Kidney (tissue), 14 donors: ENCODE data around the gene MDFI. TPM values are rescaled to one million over a fixed set of nuclear protein-coding genes. Genes with fewer than 3 reads are reported as not detected.

Experiments
- DNase-seq, 5 donors: peaks; one replicate each; pipeline ENCODE4 v3.0.0-alpha.2; 2013 to 2020
- FAIRE-seq: peaks from 2 replicates; lab custom pipeline; 2012; peaks lifted over from hg19 to GRCh38; lab: Jason Lieb, UNC
- H3K27ac ChIP-seq, 2 donors: one replicate each; pipeline ENCODE4 v1.7.0; 2013; ENCODE audit warnings: low read depth in 2 of 2, low read length in 2 of 2, inconsistent platforms in 1 of 2
- H3K27me3 ChIP-seq: one replicate; pipeline ENCODE4 v1.7.1; 2013; ENCODE audit warnings: low read length, inconsistent platforms; ENCODE audit not compliant: control insufficient read depth, insufficient read depth
- H3K36me3 ChIP-seq, 3 donors: one replicate each; pipeline versions ENCODE4 v1.7.0 to v1.7.1; 2013; ENCODE audit warnings: low read length in 3 of 3, control low read depth in 1 of 3, inconsistent platforms in 1 of 3; ENCODE audit not compliant: insufficient read depth in 3 of 3, control insufficient read depth in 2 of 3
- H3K4me1 ChIP-seq, 3 donors: one replicate each; pipeline versions ENCODE4 v1.7.0 to v1.7.1; 2013; ENCODE audit warnings: low read length in 3 of 3, inconsistent platforms in 1 of 3, low read depth in 1 of 3; ENCODE audit not compliant: control insufficient read depth in 2 of 3, insufficient read depth in 2 of 3
- H3K4me3 ChIP-seq, 3 donors: one replicate each; pipeline versions ENCODE4 v1.7.0 to v1.8.1; 2013; ENCODE audit warnings: low read length in 3 of 3, control low read depth in 1 of 3, inconsistent platforms in 1 of 3
- H3K9ac ChIP-seq, 3 donors: one replicate each; pipeline versions ENCODE4 v1.7.0 to v1.7.1; 2013; ENCODE audit warnings: low read length in 3 of 3, control low read depth in 1 of 3, inconsistent platforms in 1 of 3
- H3K9me3 ChIP-seq, 3 donors: one replicate each; pipeline versions ENCODE4 v1.7.0 to v1.7.1; 2013; ENCODE audit warnings: low read length in 3 of 3, control low read depth in 1 of 3, inconsistent platforms in 1 of 3; ENCODE audit not compliant: control insufficient read depth in 2 of 3, insufficient read depth in 1 of 3
- intact Hi-C: fragments of 100-400 bp; cut with DNase I; formaldehyde crosslinking; loops from one replicate; pipeline ENCODE4 v1.11.1; 2022
- polyA plus RNA-seq: library from polyadenylated mRNA; stranded (reverse); fragments of 350-450 nt; fragmentation: Illumina TruSeq; extraction: RNeasy Lipid Tissue Mini Kit (QIAGEN cat#74804); gene quantifications from one replicate; pipeline ENCODE4 v1.2.3, GENCODE V29; 2014; ENCODE audit warnings: low read depth, low replicate concordance; ENCODE audit not compliant: insufficient read depth
- total RNA-seq: library from RNA; stranded (reverse); fragmentation: NEBNext Ultra II Directional; extraction: Animal tissue kit (Norgen Biotek cat#: 25700); gene quantifications from one replicate; pipeline ENCODE4 v1.2.1, GENCODE V29; 2021
- TF ChIP-seq, protein P1 (sequence below): IDR thresholded peaks from 3 replicates; pipeline ENCODE4 v1.5.1; 2012; ENCODE audit warnings: mild to moderate bottlenecking, moderate library complexity, borderline replicate concordance; ENCODE audit not compliant: insufficient read depth; ENCODE audit errors: extremely low read depth
- donor health status: control.
- donor health status: control.
- donor health status: control.
- donor health status: control.
- donor health status: control.
- donor health status: DM: yes; HTN: yes; CAD: no.
- donor health status: Normal renal cell carcinoma (clear cell type).

The MDFI gene
- total and polyA plus RNA-seq, 2 donors from 2014 or later, result 2.3 to 16.9 TPM

DNA sequence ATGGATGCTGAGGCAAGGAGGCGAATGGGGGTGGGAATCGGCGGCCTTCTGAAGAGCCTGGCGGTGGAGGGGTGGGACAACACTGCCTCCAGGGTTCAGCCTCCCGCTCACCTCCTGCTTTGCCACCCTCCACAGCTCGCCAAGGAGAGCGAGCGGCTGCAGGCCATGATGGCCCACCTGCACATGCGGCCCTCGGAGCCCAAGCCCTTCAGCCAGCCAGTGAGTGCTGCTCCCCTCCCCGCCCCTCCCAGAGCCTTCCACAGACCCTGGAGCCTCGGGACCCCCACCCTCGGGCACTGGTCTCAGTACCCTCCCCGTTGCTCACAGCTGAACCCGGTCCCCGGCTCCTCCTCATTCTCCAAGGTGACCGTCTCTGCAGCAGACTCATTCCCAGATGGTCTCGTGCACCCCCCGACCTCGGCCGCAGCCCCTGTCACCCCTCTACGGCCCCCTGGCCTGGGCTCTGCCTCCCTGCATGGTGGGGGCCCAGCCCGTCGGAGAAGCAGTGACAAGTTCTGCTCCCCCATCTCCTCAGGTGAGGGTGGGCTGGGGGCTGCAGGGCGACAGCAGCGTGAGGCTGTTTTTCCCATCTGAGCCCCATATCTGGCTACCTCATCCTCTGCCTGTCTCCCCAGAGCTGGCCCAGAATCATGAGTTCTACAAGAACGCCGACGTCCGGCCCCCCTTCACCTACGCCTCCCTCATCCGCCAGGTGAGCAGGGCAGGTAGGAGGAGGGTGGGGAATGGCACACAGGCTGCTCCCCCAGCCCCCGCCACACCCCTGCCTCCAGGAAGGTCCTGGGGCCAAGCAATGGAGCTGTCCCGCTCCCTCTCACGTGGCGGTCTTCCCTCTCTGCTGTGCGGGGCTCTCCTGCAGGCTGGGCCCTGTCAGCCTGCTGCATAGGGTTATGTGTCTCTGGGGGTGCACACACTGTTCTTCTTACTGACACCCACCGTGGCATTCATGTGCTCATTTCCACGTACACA is 48.3 kb upstream of the MDFI start:
- Histone ChIP-seq H3K4me3 (no peak overlapping the region), H3K27me3 (no peaks in the 10 kb centered on the region), H3K9me3 (no peaks in the 10 kb centered on the region), H3K27ac (no peak overlapping the region), H3K4me1 (no peaks in the 10 kb centered on the region), H3K36me3 (peaks cover 4 to 15% (median 13%) of the 10 kb centered on the region in 3 donors), H3K9ac (no peak overlapping the region)
- intact Hi-C loops, result loop anchor here (10.0 kb wide), 1 partner anchor 125 kb away; no protein-coding TSS in a partner anchor
- TF ChIP-seq, protein P1, sequence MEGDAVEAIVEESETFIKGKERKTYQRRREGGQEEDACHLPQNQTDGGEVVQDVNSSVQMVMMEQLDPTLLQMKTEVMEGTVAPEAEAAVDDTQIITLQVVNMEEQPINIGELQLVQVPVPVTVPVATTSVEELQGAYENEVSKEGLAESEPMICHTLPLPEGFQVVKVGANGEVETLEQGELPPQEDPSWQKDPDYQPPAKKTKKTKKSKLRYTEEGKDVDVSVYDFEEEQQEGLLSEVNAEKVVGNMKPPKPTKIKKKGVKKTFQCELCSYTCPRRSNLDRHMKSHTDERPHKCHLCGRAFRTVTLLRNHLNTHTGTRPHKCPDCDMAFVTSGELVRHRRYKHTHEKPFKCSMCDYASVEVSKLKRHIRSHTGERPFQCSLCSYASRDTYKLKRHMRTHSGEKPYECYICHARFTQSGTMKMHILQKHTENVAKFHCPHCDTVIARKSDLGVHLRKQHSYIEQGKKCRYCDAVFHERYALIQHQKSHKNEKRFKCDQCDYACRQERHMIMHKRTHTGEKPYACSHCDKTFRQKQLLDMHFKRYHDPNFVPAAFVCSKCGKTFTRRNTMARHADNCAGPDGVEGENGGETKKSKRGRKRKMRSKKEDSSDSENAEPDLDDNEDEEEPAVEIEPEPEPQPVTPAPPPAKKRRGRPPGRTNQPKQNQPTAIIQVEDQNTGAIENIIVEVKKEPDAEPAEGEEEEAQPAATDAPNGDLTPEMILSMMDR, result no peak
- DNase-seq (no peak), FAIRE-seq (no peak)

DNA sequence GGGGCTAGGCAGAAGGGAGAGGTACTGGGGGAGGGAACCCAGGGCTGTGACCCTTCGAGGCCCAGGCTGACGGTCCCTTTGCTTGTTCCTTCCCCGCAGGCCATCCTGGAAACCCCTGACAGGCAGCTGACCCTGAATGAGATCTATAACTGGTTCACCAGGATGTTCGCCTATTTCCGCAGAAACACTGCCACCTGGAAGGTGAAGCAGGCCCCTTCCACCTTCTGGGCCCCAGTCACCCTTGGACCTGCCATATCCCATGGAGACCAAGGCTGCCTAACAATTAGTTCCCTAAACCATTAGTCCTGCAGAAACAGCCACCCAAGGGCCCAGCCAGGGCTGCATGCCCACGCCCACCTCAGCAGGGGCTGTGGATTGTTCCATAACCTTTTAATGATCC is 47.1 kb upstream of the MDFI start:
- FAIRE-seq, result no peak
- Histone ChIP-seq H3K4me3 (no peak overlapping the region), H3K4me1 (no peaks in the 10 kb centered on the region), H3K9ac (no peak overlapping the region), H3K9me3 (no peaks in the 10 kb centered on the region), H3K36me3 (peaks cover 4 to 18% (median 15%) of the 10 kb centered on the region in 3 donors), H3K27me3 (no peaks in the 10 kb centered on the region), H3K27ac (no peak overlapping the region)
- intact Hi-C loops, result loop anchor here (10.0 kb wide), 1 partner anchor 126 kb away; no protein-coding TSS in a partner anchor
- TF ChIP-seq, protein P1, result no peak
- no peak for DNase-seq

DNA sequence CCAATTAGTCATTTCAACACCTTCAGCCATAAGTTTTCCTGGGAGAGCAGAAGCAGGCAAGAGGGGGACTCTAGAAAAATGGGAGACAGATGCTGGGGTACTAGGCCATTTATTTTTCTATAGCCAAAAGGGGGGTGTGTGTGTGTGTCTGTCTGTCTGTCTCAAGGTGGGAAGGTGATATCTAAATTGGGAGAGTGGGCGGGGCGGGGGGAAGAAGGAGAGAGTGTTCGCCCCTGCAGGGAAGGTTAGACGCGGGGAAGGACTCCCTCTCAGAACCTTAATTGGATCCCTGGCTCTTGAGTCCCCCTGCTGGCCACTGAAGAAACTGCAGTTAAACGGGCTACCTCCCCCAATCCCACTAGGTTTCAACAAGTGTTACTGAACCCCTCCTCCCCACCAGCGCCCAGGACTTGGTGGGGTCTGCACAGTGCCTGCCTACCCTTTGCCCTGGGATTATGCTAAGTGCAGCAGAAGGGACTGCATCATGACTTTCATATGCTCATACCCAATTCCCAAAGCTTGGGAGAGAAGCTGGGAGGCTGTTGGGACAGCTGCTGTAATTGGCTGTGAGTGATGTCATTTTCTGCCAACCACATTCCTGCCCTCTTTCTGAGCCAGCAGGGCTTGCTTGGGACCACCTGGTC is 46.3 kb upstream of the MDFI start:
- FAIRE-seq, result no peak
- Histone ChIP-seq H3K36me3 (peaks cover 4 to 25% (median 19%) of the 10 kb centered on the region in 3 donors), H3K27ac (no peak overlapping the region), H3K4me3 (no peak overlapping the region), H3K9ac (no peak overlapping the region), H3K27me3 (no peaks in the 10 kb centered on the region), H3K9me3 (no peaks in the 10 kb centered on the region), H3K4me1 (no peaks in the 10 kb centered on the region)
- TF ChIP-seq, protein P1, result peak; percentile 93
- intact Hi-C loops, result loop anchor here (10.0 kb wide), 1 partner anchor 127 kb away; no protein-coding TSS in a partner anchor
- peak; percentile 80 to 90 (median 84) for DNase-seq
